Skeletal muscle satellite cell (primary cell): ENCODE data around the gene CPLANE1.
"Not testable (repeated sequence)": the region's sequence is repeated elsewhere in the genome, so short reads cannot be mapped to it uniquely, and the experiment has no call there.

Experiments
- H3K27me3 ChIP-seq: 2 replicates; pipeline ENCODE4 v1.7.0; 2013; ENCODE audit warnings: low read length; ENCODE audit not compliant: control insufficient read depth, insufficient read depth
- H3K36me3 ChIP-seq: 2 replicates; pipeline ENCODE4 v1.7.0; 2013; ENCODE audit warnings: mild to moderate bottlenecking, control low read depth, low read length; ENCODE audit not compliant: insufficient read depth
- H3K4me1 ChIP-seq: 2 replicates; pipeline ENCODE4 v1.7.0; 2013; ENCODE audit warnings: low read length; ENCODE audit not compliant: control insufficient read depth, insufficient read depth
- H3K4me2 ChIP-seq: 2 replicates; pipeline ENCODE4 v1.7.0; 2013; ENCODE audit warnings: mild to moderate bottlenecking, low read length
- H3K4me3 ChIP-seq: 2 replicates; pipeline ENCODE4 v1.7.0; 2013; ENCODE audit warnings: low read length
- H3K9ac ChIP-seq: 2 replicates; pipeline ENCODE4 v1.7.0; 2013; ENCODE audit warnings: mild to moderate bottlenecking, low read depth, low read length, moderate library complexity
- H3K9me3 ChIP-seq: replicated peaks from 2 replicates; pipeline ENCODE4 v1.7.0; 2013; ENCODE audit warnings: mild to moderate bottlenecking, control low read depth, low read length

CPLANE1 gene

GRCh38 chr5:37116359-37116758 lies 132.8 kb downstream of the CPLANE1 start:
- no peaks in the 10 kb centered on the region for H3K9me3 ChIP-seq
- no peaks in the 10 kb centered on the region for H3K4me1 ChIP-seq
- no peak overlapping the region for H3K9ac ChIP-seq
- H3K4me3 ChIP-seq = no peak overlapping the region
- H3K36me3 ChIP-seq = peaks cover 54% of the 10 kb centered on the region
- no peaks in the 10 kb centered on the region for H3K27me3 ChIP-seq
- H3K4me2 ChIP-seq = no peak overlapping the region

DNA sequence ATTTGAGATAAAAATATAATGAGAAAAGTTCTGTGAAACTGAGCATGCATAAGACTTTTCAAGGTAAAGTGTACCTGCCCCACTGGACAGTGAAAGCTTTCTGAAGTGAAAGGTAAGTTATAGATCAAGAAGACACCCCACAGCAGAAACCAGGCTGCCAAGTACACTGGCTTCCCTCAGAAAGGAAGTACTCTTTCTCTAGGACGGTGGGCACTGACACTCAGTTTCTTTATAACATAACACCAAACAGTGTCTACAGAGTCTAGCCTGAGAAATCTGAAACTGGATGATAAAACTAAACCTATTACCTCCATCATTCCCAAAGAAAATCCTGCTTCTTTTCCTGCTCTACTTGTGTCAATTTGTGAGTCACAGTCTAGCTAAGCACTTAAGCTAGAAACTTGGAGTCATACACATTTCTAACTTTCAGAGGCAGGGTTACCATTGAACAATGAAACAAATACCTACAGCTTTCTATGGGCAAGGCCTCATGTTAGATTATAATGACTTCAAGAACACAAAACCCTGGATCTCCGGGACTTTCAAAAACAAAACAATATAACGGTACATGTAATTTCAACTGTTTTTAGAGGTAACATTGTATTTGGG lies 136.7 kb downstream of the CPLANE1 start:
- Histone ChIP-seq H3K4me3 (no peak overlapping the region), H3K4me2 (no peak overlapping the region), H3K27me3 (no peaks in the 10 kb centered on the region), H3K9me3 (no peaks in the 10 kb centered on the region), H3K4me1 (no peaks in the 10 kb centered on the region), H3K9ac (no peak overlapping the region), H3K36me3 (peaks cover 49% of the 10 kb centered on the region)

- H3K4me3 ChIP-seq = no peak overlapping the region
Observed at GRCh38 chr5:37111426-37112382, 137.5 kb downstream of the CPLANE1 start.

GRCh38 chr5:37110135-37110534 lies 139.0 kb downstream of the CPLANE1 start:
- Histone ChIP-seq H3K27me3 (no peaks in the 10 kb centered on the region), H3K9me3 (no peaks in the 10 kb centered on the region), H3K36me3 (peaks cover 52% of the 10 kb centered on the region), H3K4me1 (no peaks in the 10 kb centered on the region), H3K4me2 (no peak overlapping the region), H3K9ac (no peak overlapping the region), H3K4me3 (no peak overlapping the region)

More at GRCh38 chr5:37111426-37112382, 137.5 kb downstream of the CPLANE1 start:
- H3K27me3 ChIP-seq = no peaks in the 10 kb centered on the region
- H3K4me2 ChIP-seq = no peak overlapping the region
- no peaks in the 10 kb centered on the region for H3K4me1 ChIP-seq
- H3K9ac ChIP-seq = no peak overlapping the region
- H3K9me3 ChIP-seq = no peaks in the 10 kb centered on the region
- peaks cover 56% of the 10 kb centered on the region for H3K36me3 ChIP-seq

GRCh38 chr5:37109338-37109737 lies 139.8 kb downstream of the CPLANE1 start:
- Histone ChIP-seq H3K9ac (no peak overlapping the region), H3K36me3 (peaks cover 53% of the 10 kb centered on the region), H3K4me2 (no peak overlapping the region), H3K4me1 (no peaks in the 10 kb centered on the region), H3K4me3 (no peak overlapping the region), H3K9me3 (no peaks in the 10 kb centered on the region), H3K27me3 (no peaks in the 10 kb centered on the region)

DNA sequence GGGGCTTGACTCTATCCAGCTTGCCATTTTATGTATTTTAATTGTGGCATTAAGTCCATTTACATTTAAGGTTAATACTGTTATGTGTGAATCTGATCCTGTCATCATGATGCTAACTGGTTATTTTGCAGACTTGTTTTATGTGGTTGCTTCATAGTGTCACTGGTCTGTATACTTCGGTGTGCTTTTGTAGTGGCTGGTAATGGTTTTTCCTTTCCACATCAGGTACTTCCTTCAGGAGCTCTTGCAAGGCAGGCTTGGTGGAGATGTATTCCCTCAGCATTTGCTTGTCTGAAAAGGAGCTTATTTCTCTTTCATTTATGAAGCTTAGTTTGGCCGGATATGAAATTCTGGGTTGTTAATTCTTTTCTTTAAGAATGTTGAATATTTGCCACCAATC lies 145.9 kb downstream of the CPLANE1 start:
- H3K27me3 ChIP-seq = no peaks in the 10 kb centered on the region
- H3K36me3 ChIP-seq = peaks cover 45% of the 10 kb centered on the region
- no peak overlapping the region for H3K9ac ChIP-seq
- H3K4me2 ChIP-seq = no peak overlapping the region
- H3K4me1 ChIP-seq = no peaks in the 10 kb centered on the region
- no peaks in the 10 kb centered on the region for H3K9me3 ChIP-seq
- H3K4me3 ChIP-seq = no peak overlapping the region

GRCh38 chr5:37099267-37099666 lies 149.9 kb downstream of the CPLANE1 start:
- not testable (repeated sequence) for H3K27me3 ChIP-seq, H3K4me2 ChIP-seq, H3K4me1 ChIP-seq, H3K4me3 ChIP-seq, H3K9me3 ChIP-seq, H3K9ac ChIP-seq
- H3K36me3 ChIP-seq = peaks cover 18% of the 10 kb centered on the region

GRCh38 chr5:37093795-37094194 lies 155.4 kb downstream of the CPLANE1 start:
- not testable (repeated sequence) for H3K9me3 ChIP-seq, H3K4me2 ChIP-seq, H3K36me3 ChIP-seq, H3K27me3 ChIP-seq, H3K4me3 ChIP-seq, H3K4me1 ChIP-seq, H3K9ac ChIP-seq

GRCh38 chr5:37090781-37091180 lies 158.4 kb downstream of the CPLANE1 start:
- H3K4me1 ChIP-seq = peaks cover 3% of the 10 kb centered on the region
- no peaks in the 10 kb centered on the region for H3K9me3 ChIP-seq
- H3K27me3 ChIP-seq = no peaks in the 10 kb centered on the region
- no peak overlapping the region for H3K4me3 ChIP-seq
- H3K36me3 ChIP-seq = peaks cover 5% of the 10 kb centered on the region
- no peak overlapping the region for H3K4me2 ChIP-seq
- H3K9ac ChIP-seq = no peak overlapping the region

GRCh38 chr5:37090123-37090726 lies 159.0 kb downstream of the CPLANE1 start:
- H3K9ac ChIP-seq = no peak overlapping the region
- H3K4me2 ChIP-seq = no peak overlapping the region
- peaks cover 5% of the 10 kb centered on the region for H3K36me3 ChIP-seq
- H3K9me3 ChIP-seq = no peaks in the 10 kb centered on the region
- no peaks in the 10 kb centered on the region for H3K27me3 ChIP-seq
- H3K4me1 ChIP-seq = peaks cover 3% of the 10 kb centered on the region
- H3K4me3 ChIP-seq = no peak overlapping the region

DNA sequence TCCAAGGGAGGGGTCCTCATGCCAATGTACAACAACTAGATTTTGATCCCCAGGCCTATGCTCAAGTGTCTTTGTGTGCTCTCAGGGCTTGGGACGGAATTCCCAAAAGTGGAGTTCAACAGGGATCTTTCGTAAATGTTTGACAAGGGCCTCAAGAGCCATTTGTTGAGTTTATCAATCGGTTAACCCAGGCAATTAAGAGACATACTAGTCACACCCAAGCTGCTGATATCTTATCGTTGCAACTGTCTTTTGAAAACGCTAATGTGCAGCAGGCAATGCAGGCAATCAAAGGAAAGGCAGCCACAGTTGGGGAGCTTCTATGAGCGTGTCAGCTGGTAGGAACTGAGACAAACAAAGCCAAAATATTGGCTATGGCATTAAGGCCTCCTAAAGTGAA lies 161.2 kb downstream of the CPLANE1 start:
- Histone ChIP-seq H3K36me3 (peaks cover 8% of the 10 kb centered on the region), H3K4me3 (no peak overlapping the region), H3K27me3 (no peaks in the 10 kb centered on the region), H3K9me3 (no peaks in the 10 kb centered on the region), H3K9ac (no peak overlapping the region), H3K4me2 (no peak overlapping the region), H3K4me1 (peaks cover 3% of the 10 kb centered on the region)
